Parathyroid adenoma (tissue), 2 donors: ENCODE measurements around the gene KITLG.

Experiments
- H2AFZ ChIP-seq: fragments of 300-600 bp; sonication (generic); one replicate; pipeline ENCODE4 v1.7.0; 2017; ENCODE audit warnings: antibody characterized with exemption, mild to moderate bottlenecking
- H3K27ac ChIP-seq: fragments of 300-600 bp; sonication (generic); one replicate; pipeline ENCODE4 v1.7.0; 2017
- H3K27me3 ChIP-seq: fragments of 300-600 bp; sonication (generic); one replicate; pipeline ENCODE4 v1.7.0; 2017; ENCODE audit warnings: low read length; ENCODE audit not compliant: control insufficient read depth, insufficient read depth
- H3K36me3 ChIP-seq: fragments of 300-600 bp; sonication (generic); one replicate; pipeline ENCODE4 v1.7.0; 2017; ENCODE audit warnings: low read length; ENCODE audit not compliant: control insufficient read depth, insufficient read depth
- H3K4me1 ChIP-seq: fragments of 300-600 bp; sonication (generic); one replicate; pipeline ENCODE4 v1.7.0; 2017; ENCODE audit warnings: control low read depth
- H3K4me2 ChIP-seq: fragments of 300-600 bp; sonication (generic); one replicate; pipeline ENCODE4 v1.7.0; 2017; ENCODE audit warnings: low read length
- H3K4me3 ChIP-seq: fragments of 300-600 bp; sonication (generic); one replicate; pipeline ENCODE4 v1.7.0; 2017; ENCODE audit warnings: low read depth, low read length
- H3K79me2 ChIP-seq: fragments of 300-600 bp; sonication (generic); one replicate; pipeline ENCODE4 v1.7.0; 2017; ENCODE audit warnings: control low read depth
- H3K9ac ChIP-seq: fragments of 300-600 bp; sonication (generic); one replicate; pipeline ENCODE4 v1.7.0; 2017; ENCODE audit warnings: mild to moderate bottlenecking
- H3K9me3 ChIP-seq: fragments of 300-600 bp; sonication (generic); one replicate; pipeline ENCODE4 v1.7.0; 2017; ENCODE audit warnings: low read length; ENCODE audit not compliant: control insufficient read depth
- CTCF ChIP-seq: fragments of 300-600 bp; sonication (generic); IDR thresholded peaks from one replicate; pipeline ENCODE4 v1.7.0; 2017; ENCODE audit warnings: antibody characterized with exemption, mild to moderate bottlenecking
- donor health status: primary hyperparathyroidism.

KITLG gene

GRCh38 chr12:88538697-88539096 is 41.6 kb downstream of the KITLG start:
- no peak overlapping the region for H3K4me2 ChIP-seq
- H3K4me1 ChIP-seq = no peaks in the 10 kb centered on the region
- H3K9me3 ChIP-seq = no peaks in the 10 kb centered on the region
- H3K9ac ChIP-seq = no peak overlapping the region
- H3K36me3 ChIP-seq = no peaks in the 10 kb centered on the region
- no peak overlapping the region for H2AFZ ChIP-seq
- H3K79me2 ChIP-seq = no peaks in the 10 kb centered on the region
- H3K4me3 ChIP-seq = no peak overlapping the region
- no peaks in the 10 kb centered on the region for H3K27me3 ChIP-seq
- H3K27ac ChIP-seq = no peak overlapping the region
- TF ChIP-seq CTCF = no peak

DNA sequence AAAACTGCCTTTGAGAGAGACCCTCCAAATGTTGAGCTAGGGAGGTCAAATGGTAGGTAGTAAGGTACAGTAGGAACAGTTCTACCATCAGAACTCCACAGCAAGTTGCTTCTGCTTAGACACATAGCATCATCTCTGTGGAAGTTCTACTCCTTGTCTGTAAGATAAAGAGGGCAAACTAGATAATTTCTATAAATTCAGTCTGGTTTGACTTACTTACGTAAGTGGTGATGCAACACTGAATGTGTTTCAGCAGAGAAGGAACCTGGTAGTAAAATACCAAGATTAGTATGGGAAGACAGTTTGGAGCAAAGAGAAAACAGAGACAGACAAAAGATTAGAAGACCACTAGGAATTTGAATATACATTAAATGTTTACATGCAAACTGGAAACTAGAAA is 42.0 kb downstream of the KITLG start:
- Histone ChIP-seq H3K4me1 (no peaks in the 10 kb centered on the region), H3K27ac (no peak overlapping the region), H3K4me3 (no peak overlapping the region), H3K4me2 (no peak overlapping the region), H2AFZ (no peak overlapping the region), H3K9me3 (no peaks in the 10 kb centered on the region), H3K79me2 (no peaks in the 10 kb centered on the region), H3K27me3 (no peaks in the 10 kb centered on the region), H3K36me3 (no peaks in the 10 kb centered on the region), H3K9ac (no peak overlapping the region)
- TF ChIP-seq CTCF = no peak

- Histone ChIP-seq H3K27ac (no peak overlapping the region), H3K9me3 (no peaks in the 10 kb centered on the region), H2AFZ (no peak overlapping the region), H3K79me2 (no peaks in the 10 kb centered on the region), H3K9ac (no peak overlapping the region), H3K4me1 (no peaks in the 10 kb centered on the region), H3K4me3 (no peak overlapping the region), H3K27me3 (no peaks in the 10 kb centered on the region), H3K4me2 (no peak overlapping the region), H3K36me3 (no peaks in the 10 kb centered on the region)
- TF ChIP-seq CTCF = no peak
Measured at GRCh38 chr12:88530868-88531267, 49.4 kb downstream of the KITLG start.

- H3K9me3 ChIP-seq = no peaks in the 10 kb centered on the region
- H2AFZ ChIP-seq = no peak overlapping the region
- no peak overlapping the region for H3K4me2 ChIP-seq
- no peak overlapping the region for H3K27ac ChIP-seq
- H3K9ac ChIP-seq = no peak overlapping the region
- H3K27me3 ChIP-seq = no peaks in the 10 kb centered on the region
- H3K4me3 ChIP-seq = no peak overlapping the region
- no peaks in the 10 kb centered on the region for H3K36me3 ChIP-seq
- TF ChIP-seq CTCF = no peak
- no peaks in the 10 kb centered on the region for H3K79me2 ChIP-seq
- no peaks in the 10 kb centered on the region for H3K4me1 ChIP-seq
Measured at GRCh38 chr12:88529531-88530488, 50.5 kb downstream of the KITLG start.

GRCh38 chr12:88522961-88523360 is 57.3 kb downstream of the KITLG start:
- no peak overlapping the region for H3K27ac ChIP-seq

More at GRCh38 chr12:88522961-88523360, 57.3 kb downstream of the KITLG start:
- Histone ChIP-seq H3K4me1 (no peaks in the 10 kb centered on the region), H3K4me3 (no peak overlapping the region), H3K36me3 (no peaks in the 10 kb centered on the region), H3K9ac (no peak overlapping the region), H3K9me3 (no peaks in the 10 kb centered on the region), H3K4me2 (no peak overlapping the region), H2AFZ (no peak overlapping the region), H3K79me2 (no peaks in the 10 kb centered on the region), H3K27me3 (no peaks in the 10 kb centered on the region)
- no peak for TF ChIP-seq CTCF
